Measurements from ENCODE around the gene RBM47. TPM values are rescaled to one million over a fixed set of nuclear protein-coding genes. Genes with fewer than 3 reads are reported as not detected.

RBM47 gene
- total and polyA plus RNA-seq, 4 donors = 25.9 to 119 (median 94.0) TPM

DNA sequence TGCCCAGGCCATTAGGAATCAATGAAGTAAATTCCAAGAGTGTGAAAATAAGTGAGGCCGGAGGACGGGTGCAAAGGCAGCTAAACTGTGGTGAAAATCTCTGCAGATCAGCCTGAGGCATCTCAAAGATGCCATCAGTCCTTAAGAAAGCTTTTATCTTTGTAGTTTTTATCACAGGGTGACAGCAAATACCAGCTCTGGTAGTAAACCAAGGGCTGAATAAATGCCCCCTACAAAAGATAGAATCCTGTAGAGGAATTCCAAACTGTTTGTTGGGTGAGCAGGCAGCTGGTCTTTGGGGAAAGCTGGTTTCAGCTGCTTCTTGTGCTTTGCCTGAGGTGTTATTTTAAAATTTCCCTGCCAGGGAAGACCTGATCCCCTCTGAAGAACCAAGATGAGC is 21.6 kb upstream of the RBM47 start:
- H3K9ac ChIP-seq (ENCODE audit: insufficient read depth in 1 of 2, low read length in 2 of 2) = no peak overlapping the region
- WGBS, 2 donors = 92 to 94% methylated on average over 2 of the region's 2 CpGs
- H3K27ac ChIP-seq (ENCODE audit: low read depth in 1 of 2, low read length in 1 of 2) = no peak overlapping the region
- TF ChIP-seq, protein P1, sequence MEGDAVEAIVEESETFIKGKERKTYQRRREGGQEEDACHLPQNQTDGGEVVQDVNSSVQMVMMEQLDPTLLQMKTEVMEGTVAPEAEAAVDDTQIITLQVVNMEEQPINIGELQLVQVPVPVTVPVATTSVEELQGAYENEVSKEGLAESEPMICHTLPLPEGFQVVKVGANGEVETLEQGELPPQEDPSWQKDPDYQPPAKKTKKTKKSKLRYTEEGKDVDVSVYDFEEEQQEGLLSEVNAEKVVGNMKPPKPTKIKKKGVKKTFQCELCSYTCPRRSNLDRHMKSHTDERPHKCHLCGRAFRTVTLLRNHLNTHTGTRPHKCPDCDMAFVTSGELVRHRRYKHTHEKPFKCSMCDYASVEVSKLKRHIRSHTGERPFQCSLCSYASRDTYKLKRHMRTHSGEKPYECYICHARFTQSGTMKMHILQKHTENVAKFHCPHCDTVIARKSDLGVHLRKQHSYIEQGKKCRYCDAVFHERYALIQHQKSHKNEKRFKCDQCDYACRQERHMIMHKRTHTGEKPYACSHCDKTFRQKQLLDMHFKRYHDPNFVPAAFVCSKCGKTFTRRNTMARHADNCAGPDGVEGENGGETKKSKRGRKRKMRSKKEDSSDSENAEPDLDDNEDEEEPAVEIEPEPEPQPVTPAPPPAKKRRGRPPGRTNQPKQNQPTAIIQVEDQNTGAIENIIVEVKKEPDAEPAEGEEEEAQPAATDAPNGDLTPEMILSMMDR (IDR thresholded peaks at IDR 0.05; ENCODE audit: control extremely low read depth, extremely low read depth) = no peak
- no peaks in the 10 kb centered on the region for H3K27me3 ChIP-seq (ENCODE audit: control insufficient read depth in 3 of 3, insufficient read depth in 3 of 3, low read length in 2 of 3)
- no peaks in the 10 kb centered on the region for H3K9me3 ChIP-seq (ENCODE audit: control insufficient read depth in 4 of 4, insufficient read depth in 3 of 4, low read length in 3 of 4)
- ATAC-seq (ENCODE audit: insufficient read depth, low FRiP score) (no peak), DNase-seq (no peak)
- no peaks in the 10 kb centered on the region for H3K4me1 ChIP-seq (ENCODE audit: control insufficient read depth in 5 of 5, insufficient read depth in 5 of 5, low read length in 5 of 5)
- H3K36me3 ChIP-seq (ENCODE audit: control insufficient read depth in 4 of 4, insufficient read depth in 4 of 4, low read length in 4 of 4) = no peaks in the 10 kb centered on the region
- no peak overlapping the region for H3K4me3 ChIP-seq

DNA sequence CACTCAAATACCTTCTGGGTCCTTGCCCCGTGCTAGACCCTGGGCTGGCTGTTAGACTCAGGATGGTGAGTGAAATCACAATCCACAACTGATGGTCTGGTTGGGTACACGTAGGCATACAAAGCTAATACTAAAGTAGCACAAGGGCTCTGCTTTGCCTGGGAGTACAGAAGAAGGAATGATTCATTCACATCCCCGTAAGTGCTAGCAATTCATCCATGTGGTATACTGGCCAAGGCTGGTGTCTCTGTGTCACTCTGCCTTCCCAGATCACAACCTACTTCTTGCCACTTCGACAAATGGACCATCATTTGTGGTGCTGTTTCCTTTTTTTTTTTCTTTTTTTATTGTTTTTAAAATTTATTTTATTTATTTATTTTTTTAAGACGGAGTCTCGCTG is 19.7 kb upstream of the RBM47 start:
- 76 to 90% methylated on average over 6 of the region's 6 CpGs for WGBS, 2 donors
- DNase-seq (no peak), ATAC-seq (ENCODE audit: insufficient read depth, low FRiP score) (no peak)
- Histone ChIP-seq H3K27ac (ENCODE audit: low read depth in 1 of 2, low read length in 1 of 2) (no peak overlapping the region), H3K36me3 (ENCODE audit: control insufficient read depth in 4 of 4, insufficient read depth in 4 of 4, low read length in 4 of 4) (no peaks in the 10 kb centered on the region), H3K9me3 (ENCODE audit: control insufficient read depth in 4 of 4, insufficient read depth in 3 of 4, low read length in 3 of 4) (no peaks in the 10 kb centered on the region), H3K4me1 (ENCODE audit: control insufficient read depth in 5 of 5, insufficient read depth in 5 of 5, low read length in 5 of 5) (no peaks in the 10 kb centered on the region), H3K9ac (ENCODE audit: insufficient read depth in 1 of 2, low read length in 2 of 2) (no peak overlapping the region), H3K27me3 (ENCODE audit: control insufficient read depth in 3 of 3, insufficient read depth in 3 of 3, low read length in 2 of 3) (no peaks in the 10 kb centered on the region), H3K4me3 (no peak overlapping the region)
- TF ChIP-seq, protein P1 (IDR thresholded peaks at IDR 0.05; ENCODE audit: control extremely low read depth, extremely low read depth) = no peak

DNA sequence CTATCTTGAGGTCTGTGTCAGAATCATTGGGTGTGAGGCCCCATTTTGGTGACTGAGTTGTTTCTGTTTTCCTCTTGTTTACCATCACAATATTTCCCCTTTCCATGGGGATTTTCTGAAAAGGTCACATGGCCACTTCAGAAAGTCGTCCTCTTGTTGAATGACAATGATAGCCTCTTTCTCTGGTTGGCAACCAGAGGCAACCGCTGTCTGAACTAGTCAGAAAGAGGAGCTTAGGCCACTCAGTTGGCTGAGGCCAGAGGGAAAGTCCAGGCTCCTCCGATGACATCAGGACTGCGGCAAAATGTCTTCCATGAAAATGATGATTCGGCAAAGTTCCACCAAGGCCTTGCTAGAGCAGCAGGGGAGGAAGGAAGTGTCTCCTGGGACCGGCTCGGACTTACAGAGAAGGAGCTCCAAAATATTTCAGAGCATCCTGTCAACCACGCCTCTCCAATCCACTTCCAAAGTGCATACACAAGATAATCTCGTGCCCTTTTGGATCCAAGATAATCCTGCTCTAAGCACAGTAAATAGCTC is 19.1 kb upstream of the RBM47 start:
- TF ChIP-seq, protein P1 (IDR thresholded peaks at IDR 0.05; ENCODE audit: control extremely low read depth, extremely low read depth) = no peak

DNA sequence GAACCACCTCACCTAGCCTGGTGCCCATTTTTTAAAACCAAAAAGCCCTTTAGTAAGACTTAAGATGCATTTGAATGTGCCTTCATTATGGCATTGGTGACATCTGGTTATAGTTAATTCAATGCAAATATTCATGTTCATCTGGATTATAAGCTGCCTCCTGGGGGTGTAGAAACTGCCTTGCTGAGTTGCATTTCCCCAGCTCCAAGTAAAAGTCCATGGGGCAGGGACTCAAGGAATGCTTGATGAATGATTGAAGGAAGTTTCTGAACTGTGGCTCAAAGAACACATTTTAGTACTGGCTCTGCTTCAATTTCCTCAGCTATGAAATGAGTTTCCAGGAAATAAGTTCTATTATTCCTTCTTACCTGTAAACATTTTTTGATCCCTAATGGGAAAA is 18.5 kb upstream of the RBM47 start:
- Histone ChIP-seq H3K36me3 (ENCODE audit: control insufficient read depth in 4 of 4, insufficient read depth in 4 of 4, low read length in 4 of 4) (no peaks in the 10 kb centered on the region), H3K9ac (ENCODE audit: insufficient read depth in 1 of 2, low read length in 2 of 2) (no peak overlapping the region), H3K4me3 (no peak overlapping the region), H3K27me3 (ENCODE audit: control insufficient read depth in 3 of 3, insufficient read depth in 3 of 3, low read length in 2 of 3) (no peaks in the 10 kb centered on the region), H3K4me1 (ENCODE audit: control insufficient read depth in 5 of 5, insufficient read depth in 5 of 5, low read length in 5 of 5) (no peaks in the 10 kb centered on the region), H3K9me3 (ENCODE audit: control insufficient read depth in 4 of 4, insufficient read depth in 3 of 4, low read length in 3 of 4) (no peaks in the 10 kb centered on the region), H3K27ac (ENCODE audit: low read depth in 1 of 2, low read length in 1 of 2) (no peak overlapping the region)
- DNase-seq (no peak), ATAC-seq (ENCODE audit: insufficient read depth, low FRiP score) (no peak)
- TF ChIP-seq, protein P1 (IDR thresholded peaks at IDR 0.05; ENCODE audit: control extremely low read depth, extremely low read depth) = no peak

More for the DNA sequence above, 19.1 kb upstream of the RBM47 start:
- no peak overlapping the region for H3K27ac ChIP-seq (ENCODE audit: low read depth in 1 of 2, low read length in 1 of 2)
- no peaks in the 10 kb centered on the region for H3K27me3 ChIP-seq (ENCODE audit: control insufficient read depth in 3 of 3, insufficient read depth in 3 of 3, low read length in 2 of 3)
- ATAC-seq (ENCODE audit: insufficient read depth, low FRiP score) (peak; percentile 46), DNase-seq (no peak)
- no peaks in the 10 kb centered on the region for H3K4me1 ChIP-seq (ENCODE audit: control insufficient read depth in 5 of 5, insufficient read depth in 5 of 5, low read length in 5 of 5)
- no peak overlapping the region for H3K9ac ChIP-seq (ENCODE audit: insufficient read depth in 1 of 2, low read length in 2 of 2)
- no peaks in the 10 kb centered on the region for H3K36me3 ChIP-seq (ENCODE audit: control insufficient read depth in 4 of 4, insufficient read depth in 4 of 4, low read length in 4 of 4)
- WGBS, 2 donors = 62 to 65% methylated on average over 9 of the region's 9 CpGs
- H3K4me3 ChIP-seq = no peak overlapping the region
- no peaks in the 10 kb centered on the region for H3K9me3 ChIP-seq (ENCODE audit: control insufficient read depth in 4 of 4, insufficient read depth in 3 of 4, low read length in 3 of 4)
